ENCODE data around the gene NKAIN2.

GRCh38 chr6:124719913-124720312, 916.2 kb downstream of the NKAIN2 start:
- TF ChIP-seq CTCF (IDR thresholded peaks at IDR 0.05 in 2 of 3, conservative IDR thresholded peaks at IDR 0.05 in 1 of 3; ENCODE audit: borderline replicate concordance in 1 of 3, insufficient read depth in 1 of 3, low read depth in 2 of 3, low read length in 2 of 3) (no peak), EZH2phosphoT487 (IDR thresholded peaks at IDR 0.05; ENCODE audit: borderline replicate concordance) (no peak), RAD21 (IDR thresholded peaks at IDR 0.05; ENCODE audit: low read depth) (no peak), JUND (IDR thresholded peaks at IDR 0.05) (no peak), POLR2AphosphoS5 (IDR thresholded peaks at IDR 0.05; ENCODE audit: low read depth, low read length) (no peak), EZH2 (IDR thresholded peaks at IDR 0.05) (no peak), POLR2A (IDR thresholded peaks at IDR 0.05; ENCODE audit: borderline replicate concordance, extremely low read depth, insufficient read depth, insufficient read length) (no peak), TCF7L2 (IDR thresholded peaks at IDR 0.05; ENCODE audit: borderline replicate concordance, extremely low read depth, insufficient read depth, insufficient read length) (no peak), ZNF274 (IDR thresholded peaks at IDR 0.05; ENCODE audit: low read depth, low read length) (no peak), MAX (IDR thresholded peaks at IDR 0.05) (no peak), YY1 (IDR thresholded peaks at IDR 0.05; ENCODE audit: extremely low read depth, insufficient replicate concordance, low read depth, low read length) (no peak), SRF (IDR thresholded peaks at IDR 0.05; ENCODE audit: low read depth) (no peak), ZFX (IDR thresholded peaks at IDR 0.05) (no peak)
